NCI-H446 treated with DMSO at 0.1 percent for 48 hours (cell line): ENCODE measurements around the gene BTBD6.

Experiments used
- DNase-seq: peaks from one replicate; lab custom pipeline; 2025; lab: John Stamatoyannopoulos, UW

Gene BTBD6

GRCh38 chr14:105211086-105211757, 37.1 kb upstream of the BTBD6 start:
- no peak for DNase-seq

DNA sequence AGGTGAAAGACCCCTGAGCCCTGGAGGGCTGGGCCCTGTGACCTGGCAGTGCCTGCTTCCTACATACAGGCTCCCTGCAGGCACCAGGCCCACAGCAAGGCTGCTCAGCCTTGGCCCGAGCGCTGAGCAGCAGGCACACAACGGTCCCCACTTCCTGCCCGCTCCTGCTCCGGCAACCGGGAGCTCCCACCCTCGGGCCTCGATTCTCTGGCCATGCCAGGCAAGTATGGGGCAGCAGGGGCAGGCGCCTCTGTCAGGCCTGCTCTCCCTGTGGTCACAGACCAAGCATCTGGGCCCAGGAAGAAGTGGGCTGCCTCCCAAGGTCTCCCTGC, 36.6 kb upstream of the BTBD6 start:
- no peak for DNase-seq

DNA sequence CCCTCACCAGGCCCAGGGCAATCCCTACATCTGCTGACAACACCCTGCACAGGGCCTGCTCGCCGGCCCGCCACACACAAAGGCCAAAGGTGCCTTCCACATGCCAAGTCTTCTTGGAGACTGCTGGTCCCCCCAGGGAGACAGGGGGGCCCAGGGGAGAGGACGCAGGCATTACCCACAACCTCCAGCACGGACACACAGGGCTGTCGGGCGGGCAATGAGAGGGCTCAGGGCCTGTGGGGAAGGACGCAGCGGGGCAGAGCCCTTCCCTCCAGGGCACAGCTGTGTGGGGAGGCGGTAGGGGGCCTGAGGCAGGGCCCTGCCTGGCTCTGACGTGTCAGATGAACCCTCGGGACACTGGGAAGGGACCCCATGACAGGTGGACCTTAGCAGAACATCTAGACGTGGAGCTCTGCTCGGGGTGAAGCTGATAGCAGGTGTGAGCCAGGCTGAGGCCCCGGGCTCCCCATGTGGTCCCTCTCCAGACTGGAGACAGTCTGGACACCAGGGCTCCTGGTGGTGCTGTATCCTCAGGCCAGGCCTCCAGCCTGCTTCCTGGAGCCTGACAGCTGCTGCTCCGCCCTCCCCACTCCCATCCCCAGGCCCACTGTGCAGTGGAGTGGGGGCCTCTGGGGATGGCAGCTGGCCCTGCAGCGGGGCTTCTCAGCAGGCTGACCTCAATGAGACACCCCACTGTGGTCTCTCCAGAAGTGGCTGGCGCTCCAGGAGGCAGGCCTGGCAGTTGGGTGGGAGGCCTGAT, 35.6 kb upstream of the BTBD6 start:
- no peak for DNase-seq

- no peak for DNase-seq
Measured at GRCh38 chr14:105213361-105213760, 35.0 kb upstream of the BTBD6 start.

DNA sequence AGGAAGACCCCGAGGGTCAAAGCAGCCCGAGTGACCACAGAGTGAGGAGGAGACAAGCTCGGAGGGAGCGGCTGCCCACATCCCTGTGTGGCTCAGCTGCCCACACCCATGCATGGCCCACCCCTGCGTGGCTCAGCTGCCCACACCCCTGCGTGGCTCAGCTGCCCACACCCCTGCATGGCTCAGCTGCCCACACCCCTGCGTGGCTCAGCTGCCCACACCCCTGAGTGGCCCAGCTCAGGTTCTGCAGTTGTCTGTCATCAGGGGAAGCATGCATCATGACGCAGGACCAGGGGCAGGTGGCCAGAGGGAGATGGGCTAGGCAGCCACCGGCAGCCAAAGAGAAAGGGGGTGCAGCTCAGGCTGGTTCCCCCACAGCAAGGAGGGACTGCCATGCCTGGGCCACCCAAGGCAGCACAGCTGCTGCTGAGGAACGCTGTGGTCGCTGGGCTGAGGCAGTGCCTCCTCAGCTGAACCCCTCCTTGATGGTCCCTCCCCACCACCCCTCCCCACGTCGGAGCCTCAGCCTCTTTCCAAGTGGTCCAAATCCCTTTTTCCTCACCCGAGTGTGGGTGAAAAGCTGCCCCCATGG, 33.9 kb upstream of the BTBD6 start:
- no peak for DNase-seq

DNA sequence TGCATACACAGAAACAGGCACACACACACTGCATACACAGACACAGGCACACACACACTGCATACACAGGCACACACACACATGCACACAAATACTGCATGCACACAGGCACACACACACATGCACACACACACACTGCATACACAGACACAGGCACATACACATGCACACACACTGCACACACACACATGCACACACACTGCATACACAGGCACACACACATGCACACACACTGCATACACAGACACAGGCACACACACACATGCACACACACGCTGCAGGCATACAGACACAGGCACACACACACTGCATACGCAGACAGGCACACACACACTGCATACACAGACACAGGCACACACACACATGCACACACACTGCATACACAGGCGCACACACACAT, 32.7 kb upstream of the BTBD6 start:
- DNase-seq: no peak

DNA sequence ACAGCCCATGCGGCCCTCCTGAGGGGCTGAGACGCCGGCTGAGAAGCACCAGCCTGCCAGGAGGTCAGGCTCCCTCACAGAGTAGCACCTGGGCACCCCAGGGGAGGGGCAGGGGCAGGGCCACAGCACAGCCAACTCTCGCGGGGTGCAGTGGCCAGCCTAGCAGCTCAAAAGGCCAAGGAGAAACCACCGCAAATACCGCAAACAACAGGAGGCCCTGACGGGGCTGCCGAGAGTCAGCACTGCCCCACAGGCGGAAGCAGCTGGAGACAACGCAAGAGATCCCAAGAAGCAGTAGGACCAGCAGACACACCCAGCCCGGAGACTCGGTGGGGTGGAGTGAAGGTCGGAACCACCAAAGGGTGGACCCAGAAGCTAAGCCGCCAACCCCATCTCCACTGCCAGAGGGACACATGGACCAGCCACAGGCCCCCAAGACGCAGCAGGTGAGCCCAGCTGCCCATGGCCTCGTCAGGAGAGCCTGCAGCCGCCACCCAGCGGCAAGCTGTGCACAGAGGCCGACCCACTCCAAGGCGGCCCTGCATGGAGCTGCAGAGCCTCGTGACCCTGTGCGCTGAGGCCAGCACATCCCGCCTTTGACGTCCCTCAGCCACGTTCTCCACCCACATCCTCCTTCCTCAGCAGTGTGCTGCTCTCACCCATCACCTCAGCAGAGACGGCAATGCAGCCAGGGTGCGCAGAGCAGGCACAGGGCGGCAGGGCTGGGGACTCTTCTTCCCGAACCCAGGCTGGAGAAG, 31.7 kb upstream of the BTBD6 start:
- DNase-seq: no peak

GRCh38 chr14:105217774-105218173, 30.6 kb upstream of the BTBD6 start:
- no peak for DNase-seq

- DNase-seq: no peak
Measured at GRCh38 chr14:105218611-105219010, 29.7 kb upstream of the BTBD6 start.

DNA sequence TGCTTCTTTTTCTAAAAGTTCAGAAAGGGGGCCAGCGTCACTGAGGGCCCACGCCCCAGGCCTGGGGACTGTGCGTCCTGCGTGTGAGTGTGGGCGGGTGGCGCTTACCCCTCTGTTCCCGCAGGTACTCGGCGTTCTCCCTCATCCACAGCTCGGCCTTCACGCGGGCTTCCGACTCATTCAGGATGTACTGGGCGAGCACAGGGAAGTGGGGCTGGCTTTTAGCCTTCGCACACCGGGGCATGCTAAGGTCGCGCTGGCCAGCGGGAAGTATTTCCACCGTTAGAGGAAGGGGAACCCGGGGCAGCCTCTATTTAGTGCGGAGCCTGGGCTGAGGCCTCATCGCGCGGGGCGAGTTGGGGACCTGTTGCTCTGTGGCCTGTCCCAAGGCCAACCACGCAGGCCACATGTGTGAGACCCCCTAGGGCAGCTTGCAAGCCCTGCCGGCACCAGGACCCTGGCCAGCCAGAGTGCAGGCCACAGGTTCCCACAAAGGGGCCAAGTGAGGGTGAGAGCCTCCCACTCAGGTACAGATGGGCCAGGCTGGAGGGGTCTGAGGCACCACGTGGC, 29.2 kb upstream of the BTBD6 start:
- no peak for DNase-seq

- no peak for DNase-seq
Measured at GRCh38 chr14:105219753-105220152, 28.6 kb upstream of the BTBD6 start.

GRCh38 chr14:105220699-105221597, 27.4 kb upstream of the BTBD6 start:
- DNase-seq: no peak

GRCh38 chr14:105221598-105222178, 26.6 kb upstream of the BTBD6 start:
- no peak for DNase-seq

DNA sequence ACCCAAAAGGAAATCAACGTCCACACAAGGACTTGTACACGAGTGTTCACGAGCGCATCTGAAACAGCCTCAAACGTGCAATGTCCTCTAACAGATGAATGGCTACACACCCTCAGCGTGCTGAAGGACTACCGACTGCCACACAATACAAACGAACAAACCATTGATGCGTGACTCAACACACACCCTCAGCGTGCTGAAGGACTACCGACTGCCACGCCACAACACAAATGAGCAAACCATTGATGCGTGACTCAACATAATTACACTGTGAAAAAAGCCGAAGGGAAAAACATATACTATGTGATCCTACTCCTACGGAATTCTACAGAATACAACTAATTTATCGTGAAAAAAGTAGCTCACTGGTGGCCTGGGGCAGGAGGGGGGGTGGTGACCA, 25.1 kb upstream of the BTBD6 start:
- no peak for DNase-seq

GRCh38 chr14:105223770-105224544, 24.4 kb upstream of the BTBD6 start:
- DNase-seq: no peak

GRCh38 chr14:105224845-105225570, 23.3 kb upstream of the BTBD6 start:
- DNase-seq: no peak

GRCh38 chr14:105226198-105226597, 22.1 kb upstream of the BTBD6 start:
- DNase-seq: no peak

DNA sequence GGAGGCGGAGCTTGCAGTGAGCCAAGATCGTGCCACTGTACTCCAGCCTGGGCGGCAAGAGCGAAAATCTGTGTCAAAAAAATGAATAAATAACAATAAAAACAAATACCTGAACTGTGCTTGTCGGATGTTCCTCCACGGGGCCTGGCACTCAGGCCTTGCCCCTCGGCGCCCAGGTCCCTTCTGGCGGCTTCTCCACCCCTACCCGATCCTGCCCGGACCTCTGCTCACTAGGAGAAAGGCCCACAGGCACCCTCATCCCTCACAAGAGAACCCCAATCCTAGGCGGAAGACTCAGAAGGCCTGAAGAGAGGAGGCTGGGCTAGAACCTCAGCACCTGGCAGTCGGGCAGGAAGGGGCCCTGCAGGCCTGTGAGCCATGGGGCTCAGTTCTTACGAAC, 21.0 kb upstream of the BTBD6 start:
- no peak for DNase-seq

DNA sequence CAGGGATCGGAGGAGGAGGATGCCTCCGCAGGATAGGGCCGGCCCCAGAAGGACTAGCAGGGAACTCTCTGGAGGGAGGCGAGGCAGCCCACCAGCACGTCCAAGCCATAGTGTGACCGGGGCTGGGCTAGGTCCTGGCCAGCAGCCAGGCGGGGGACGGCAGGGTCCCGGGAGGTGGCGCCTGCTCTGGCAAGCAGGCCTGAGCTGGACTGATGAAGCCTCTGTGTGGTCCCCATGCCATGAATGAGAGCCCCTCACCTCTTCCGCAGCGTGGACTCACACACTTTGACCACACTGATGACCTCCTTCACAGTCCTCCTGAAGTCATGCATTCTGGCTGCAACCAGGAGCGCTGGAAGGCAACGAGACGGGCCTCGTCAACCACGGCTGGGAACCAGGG, 19.8 kb upstream of the BTBD6 start:
- DNase-seq: no peak
